UCSD-AML1 (cell line): ENCODE results near the gene TENT5A.
A peak's percentile ranks its signal among the peaks of the same experiment; 100 is the strongest.
"Not testable (repeated sequence)": the region's sequence is repeated elsewhere in the genome, so short reads cannot be mapped to it uniquely, and the experiment has no call there.

Experiments used
- DNase-seq: peaks from one replicate; lab custom pipeline; 2025; ENCODE audit not compliant: unreplicated experiment; lab: John Stamatoyannopoulos, UW

Gene TENT5A

GRCh38 chr6:81752084-81752920 is at the start of gene TENT5A:
TENT5A (minus strand) TSS chr6:81752681; CDS start chr6:81752141, 540 bp downstream.
- DNase-seq = peak; percentile 91

GRCh38 chr6:81801489-81801888 is 49.0 kb upstream of the TENT5A start:
- DNase-seq = no peak

- DNase-seq = peak; percentile 10
Measured at GRCh38 chr6:81800666-81801065, 48.2 kb upstream of the TENT5A start.

GRCh38 chr6:81799323-81799722 is 46.8 kb upstream of the TENT5A start:
- DNase-seq = no peak

- no peak for DNase-seq
Measured at GRCh38 chr6:81797591-81797990, 45.1 kb upstream of the TENT5A start.

GRCh38 chr6:81795890-81796289 is 43.4 kb upstream of the TENT5A start:
- DNase-seq = no peak

- no peak for DNase-seq
Measured at GRCh38 chr6:81793821-81794475, 41.5 kb upstream of the TENT5A start.

GRCh38 chr6:81792826-81793225 is 40.3 kb upstream of the TENT5A start:
- no peak for DNase-seq

GRCh38 chr6:81791756-81792155 is 39.3 kb upstream of the TENT5A start:
- no peak for DNase-seq

- DNase-seq = no peak
Measured at GRCh38 chr6:81790034-81790433, 37.6 kb upstream of the TENT5A start.

GRCh38 chr6:81789291-81789690 is 36.8 kb upstream of the TENT5A start:
- no peak for DNase-seq

GRCh38 chr6:81788748-81789147 is 36.3 kb upstream of the TENT5A start:
- DNase-seq = no peak

- DNase-seq = no peak
Measured at GRCh38 chr6:81787313-81788068, 35.0 kb upstream of the TENT5A start.

GRCh38 chr6:81786150-81786549 is 33.7 kb upstream of the TENT5A start:
- no peak for DNase-seq

- no peak for DNase-seq
Measured at GRCh38 chr6:81785377-81785776, 32.9 kb upstream of the TENT5A start.

- DNase-seq = no peak
Measured at GRCh38 chr6:81783893-81784292, 31.4 kb upstream of the TENT5A start.

- DNase-seq = no peak
Measured at GRCh38 chr6:81781624-81782023, 29.1 kb upstream of the TENT5A start.

- DNase-seq = no peak
Measured at GRCh38 chr6:81777586-81778268, 25.2 kb upstream of the TENT5A start.

GRCh38 chr6:81776219-81776618 is 23.7 kb upstream of the TENT5A start:
- DNase-seq = not testable (repeated sequence)

GRCh38 chr6:81774542-81774941 is 22.1 kb upstream of the TENT5A start:
- no peak for DNase-seq

GRCh38 chr6:81773887-81774286 is 21.4 kb upstream of the TENT5A start:
- no peak for DNase-seq
